ENCODE data around the gene CECR2.

Gene CECR2

GRCh38 chr22:17566776-17567175, 197.5 kb downstream of the CECR2 start:
- CTCF ChIA-PET = no interaction called here
- TF ChIP-seq SP1 (IDR thresholded peaks at IDR 0.05) (no peak), ZNF384 (IDR thresholded peaks at IDR 0.05) (no peak), L3MBTL2 (conservative IDR thresholded peaks at IDR 0.05) (no peak), HDGF (IDR thresholded peaks at IDR 0.05; ENCODE audit: borderline replicate concordance) (no peak), FOXM1 (IDR thresholded peaks at IDR 0.05; ENCODE audit: borderline replicate concordance) (no peak), LEF1 (IDR thresholded peaks at IDR 0.05; ENCODE audit: borderline replicate concordance) (no peak), BHLHE40 (IDR thresholded peaks at IDR 0.05; ENCODE audit: borderline replicate concordance) (no peak), CTBP1 (IDR thresholded peaks at IDR 0.05; ENCODE audit: borderline replicate concordance) (no peak), ARNT (IDR thresholded peaks at IDR 0.05) (no peak), FOXA1 (IDR thresholded peaks at IDR 0.05) (no peak), FOXK2 (IDR thresholded peaks at IDR 0.05) (no peak), PKNOX1 (IDR thresholded peaks at IDR 0.05) (no peak), SUZ12 (IDR thresholded peaks at IDR 0.05) (no peak), ELF4 (IDR thresholded peaks at IDR 0.05) (no peak), NFRKB (IDR thresholded peaks at IDR 0.05) (no peak), TARDBP (IDR thresholded peaks at IDR 0.05) (no peak)
- POLR2A ChIA-PET = no interaction called here
- DNase-seq (ENCODE audit: extremely low spot score) = no peak

- no peak for DNase-seq (ENCODE audit: extremely low spot score)
- POLR2A ChIA-PET = interaction anchor here (0.6 kb wide), 1 partner anchor 593 kb away, joined by 3 read pairs; no protein-coding TSS in a partner anchor
- CTCF ChIA-PET = no interaction called here
- TF ChIP-seq SUZ12 (IDR thresholded peaks at IDR 0.05) (no peak), BHLHE40 (IDR thresholded peaks at IDR 0.05; ENCODE audit: borderline replicate concordance) (no peak), PKNOX1 (IDR thresholded peaks at IDR 0.05) (no peak), FOXK2 (IDR thresholded peaks at IDR 0.05) (no peak), HDGF (IDR thresholded peaks at IDR 0.05; ENCODE audit: borderline replicate concordance) (no peak), L3MBTL2 (conservative IDR thresholded peaks at IDR 0.05) (no peak)
These were observed 200.8 kb downstream of the CECR2 start for GRCh38 chr22:17569971-17570511.

- no peak for TF ChIP-seq L3MBTL2 (conservative IDR thresholded peaks at IDR 0.05)
- TF ChIP-seq LEF1 (IDR thresholded peaks at IDR 0.05; ENCODE audit: borderline replicate concordance) = no peak
- no peak for TF ChIP-seq SUZ12 (IDR thresholded peaks at IDR 0.05)
- no peak for TF ChIP-seq SP1 (IDR thresholded peaks at IDR 0.05)
- no peak for TF ChIP-seq HDGF (IDR thresholded peaks at IDR 0.05; ENCODE audit: borderline replicate concordance)
- TF ChIP-seq FOXA1 (IDR thresholded peaks at IDR 0.05) = no peak
- no peak for TF ChIP-seq ARNT (IDR thresholded peaks at IDR 0.05)
- TF ChIP-seq ZNF384 (IDR thresholded peaks at IDR 0.05) = no peak
- TF ChIP-seq FOXM1 (IDR thresholded peaks at IDR 0.05; ENCODE audit: borderline replicate concordance) = no peak
- no peak for TF ChIP-seq PKNOX1 (IDR thresholded peaks at IDR 0.05)
- ChIA-PET CTCF (interaction anchor here (1.0 kb wide), 1 partner anchor 12 kb away, joined by 4 read pairs; no protein-coding TSS in a partner anchor), POLR2A (no interaction called here)
- DNase-seq (ENCODE audit: extremely low spot score) = no peak
These were observed 201.8 kb downstream of the CECR2 start for GRCh38 chr22:17570851-17571631.

GRCh38 chr22:17575151-17575550, 205.9 kb downstream of the CECR2 start:
- DNase-seq (ENCODE audit: extremely low spot score) = no peak
- ChIA-PET POLR2A (no interaction called here), CTCF (no interaction called here)
- TF ChIP-seq FOXA1 (IDR thresholded peaks at IDR 0.05) (no peak), ARNT (IDR thresholded peaks at IDR 0.05) (no peak), SUZ12 (IDR thresholded peaks at IDR 0.05) (no peak), HDGF (IDR thresholded peaks at IDR 0.05; ENCODE audit: borderline replicate concordance) (no peak), PKNOX1 (IDR thresholded peaks at IDR 0.05) (no peak), LEF1 (IDR thresholded peaks at IDR 0.05; ENCODE audit: borderline replicate concordance) (no peak), ELF4 (IDR thresholded peaks at IDR 0.05) (no peak), ZNF384 (IDR thresholded peaks at IDR 0.05) (no peak), FOXK2 (IDR thresholded peaks at IDR 0.05) (no peak), NFRKB (IDR thresholded peaks at IDR 0.05) (no peak), BHLHE40 (IDR thresholded peaks at IDR 0.05; ENCODE audit: borderline replicate concordance) (no peak), L3MBTL2 (conservative IDR thresholded peaks at IDR 0.05) (no peak), SP1 (IDR thresholded peaks at IDR 0.05) (no peak), FOXM1 (IDR thresholded peaks at IDR 0.05; ENCODE audit: borderline replicate concordance) (no peak), TARDBP (IDR thresholded peaks at IDR 0.05) (no peak), CTBP1 (IDR thresholded peaks at IDR 0.05; ENCODE audit: borderline replicate concordance) (no peak)

- ChIA-PET CTCF (no interaction called here), POLR2A (no interaction called here)
- TF ChIP-seq SP1 (IDR thresholded peaks at IDR 0.05) (no peak), FOXA1 (IDR thresholded peaks at IDR 0.05) (no peak), ZNF384 (IDR thresholded peaks at IDR 0.05) (no peak), ARNT (IDR thresholded peaks at IDR 0.05) (no peak), HDGF (IDR thresholded peaks at IDR 0.05; ENCODE audit: borderline replicate concordance) (no peak), L3MBTL2 (conservative IDR thresholded peaks at IDR 0.05) (no peak), NFRKB (IDR thresholded peaks at IDR 0.05) (no peak), TARDBP (IDR thresholded peaks at IDR 0.05) (no peak), FOXK2 (IDR thresholded peaks at IDR 0.05) (no peak), PKNOX1 (IDR thresholded peaks at IDR 0.05) (no peak), SUZ12 (IDR thresholded peaks at IDR 0.05) (no peak), BHLHE40 (IDR thresholded peaks at IDR 0.05; ENCODE audit: borderline replicate concordance) (no peak), ELF4 (IDR thresholded peaks at IDR 0.05) (no peak), FOXM1 (IDR thresholded peaks at IDR 0.05; ENCODE audit: borderline replicate concordance) (no peak), LEF1 (IDR thresholded peaks at IDR 0.05; ENCODE audit: borderline replicate concordance) (no peak), CTBP1 (IDR thresholded peaks at IDR 0.05; ENCODE audit: borderline replicate concordance) (no peak)
- no peak for DNase-seq (ENCODE audit: extremely low spot score)
These were observed 206.4 kb downstream of the CECR2 start for GRCh38 chr22:17575681-17576080.
